NCI-H2171 (cell line): ENCODE data around the gene EPHB2.
A peak's percentile ranks its signal among the peaks of the same experiment; 100 is the strongest.

Experiments
- DNase-seq: peaks from one replicate; lab custom pipeline; 2025; lab: John Stamatoyannopoulos, UW

The EPHB2 gene

GRCh38 chr1:22803833-22804232 is 93.2 kb downstream of the EPHB2 start:
- no peak for DNase-seq

GRCh38 chr1:22804406-22804805 is 93.8 kb downstream of the EPHB2 start:
- no peak for DNase-seq

- DNase-seq: no peak
Observed at GRCh38 chr1:22804969-22805671, 94.5 kb downstream of the EPHB2 start.

- DNase-seq: no peak
Observed at GRCh38 chr1:22805672-22806038, 95.0 kb downstream of the EPHB2 start.

GRCh38 chr1:22806584-22806983 is 95.9 kb downstream of the EPHB2 start:
- DNase-seq: peak; percentile 33

- no peak for DNase-seq
Observed at GRCh38 chr1:22807340-22807739, 96.7 kb downstream of the EPHB2 start.

GRCh38 chr1:22808186-22808675 is 97.6 kb downstream of the EPHB2 start:
- no peak for DNase-seq

GRCh38 chr1:22808676-22809483 is 98.2 kb downstream of the EPHB2 start:
- DNase-seq: no peak

- no peak for DNase-seq
Observed at GRCh38 chr1:22809783-22810182, 99.1 kb downstream of the EPHB2 start.

GRCh38 chr1:22810378-22810777 is 99.7 kb downstream of the EPHB2 start:
- no peak for DNase-seq

GRCh38 chr1:22812092-22812880 is 101.6 kb downstream of the EPHB2 start:
- DNase-seq: no peak

GRCh38 chr1:22812993-22813790 is 102.6 kb downstream of the EPHB2 start:
- no peak for DNase-seq

GRCh38 chr1:22814176-22815042 is 103.8 kb downstream of the EPHB2 start:
- no peak for DNase-seq

- DNase-seq: no peak
Observed at GRCh38 chr1:22815043-22815365, 104.4 kb downstream of the EPHB2 start.

- DNase-seq: no peak
Observed at GRCh38 chr1:22815421-22816066, 104.9 kb downstream of the EPHB2 start.

- DNase-seq: no peak
Observed at GRCh38 chr1:22816067-22816775, 105.6 kb downstream of the EPHB2 start.

GRCh38 chr1:22816803-22817202 is 106.2 kb downstream of the EPHB2 start:
- no peak for DNase-seq

- DNase-seq: no peak
Observed at GRCh38 chr1:22817462-22817861, 106.8 kb downstream of the EPHB2 start.

GRCh38 chr1:22818061-22818770 is 107.6 kb downstream of the EPHB2 start:
- no peak for DNase-seq
